Stimulated activated CD8-positive, alpha-beta memory T cell treated with anti-CD3 and anti-CD28 coated beads, Interleukin-7, amount 100 ng/mL, for 24 hours (primary cell): ENCODE data around the gene MYH11.
"Not testable (repeated sequence)": the region's sequence is repeated elsewhere in the genome, so short reads cannot be mapped to it uniquely, and the experiment has no call there.

ENCODE experiments used
- DNase-seq: peaks from one replicate; pipeline ENCODE4 v3.0.0-alpha.2; 2020; ENCODE audit warnings: low read depth

Gene MYH11

DNA sequence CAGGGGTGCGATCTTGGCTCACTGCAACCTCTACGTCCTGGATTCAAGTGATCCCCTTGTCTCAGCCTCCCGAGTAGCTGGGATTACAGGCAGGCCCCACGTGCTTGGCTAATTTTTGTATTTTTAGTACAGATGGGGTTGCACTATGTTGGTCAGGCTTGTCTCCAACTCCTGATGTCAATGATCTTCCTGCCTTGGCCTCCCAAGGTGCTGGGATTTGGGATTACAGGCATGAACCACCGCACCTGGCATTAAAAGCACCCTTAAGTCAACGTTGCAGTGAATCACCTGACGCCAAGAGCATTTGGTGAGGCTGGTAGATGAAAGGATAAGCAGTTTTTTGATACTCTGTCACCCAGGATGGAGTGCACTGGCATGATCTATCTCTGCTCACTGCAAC is 147.8 kb downstream of the MYH11 start:
- no peak for DNase-seq

DNA sequence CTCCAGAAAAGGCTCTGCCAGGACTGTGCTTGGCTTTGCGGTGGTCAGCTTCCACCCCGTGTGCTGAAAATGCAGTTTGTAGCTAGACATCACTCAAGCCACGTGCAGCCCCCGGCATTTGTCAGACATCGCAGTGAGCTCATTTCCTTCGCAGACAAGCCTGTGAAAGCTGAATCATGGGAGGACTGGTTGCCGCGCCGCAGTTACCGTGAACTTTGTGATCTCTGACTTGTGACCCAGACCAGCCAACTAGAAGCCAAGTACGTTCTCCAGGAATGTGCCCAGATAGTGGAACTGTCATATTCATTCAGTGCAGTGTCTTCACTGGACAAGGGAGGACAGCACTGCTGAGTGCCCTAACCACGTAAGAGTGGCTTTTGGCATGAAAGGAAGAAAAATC is 148.7 kb downstream of the MYH11 start:
- no peak for DNase-seq

DNA sequence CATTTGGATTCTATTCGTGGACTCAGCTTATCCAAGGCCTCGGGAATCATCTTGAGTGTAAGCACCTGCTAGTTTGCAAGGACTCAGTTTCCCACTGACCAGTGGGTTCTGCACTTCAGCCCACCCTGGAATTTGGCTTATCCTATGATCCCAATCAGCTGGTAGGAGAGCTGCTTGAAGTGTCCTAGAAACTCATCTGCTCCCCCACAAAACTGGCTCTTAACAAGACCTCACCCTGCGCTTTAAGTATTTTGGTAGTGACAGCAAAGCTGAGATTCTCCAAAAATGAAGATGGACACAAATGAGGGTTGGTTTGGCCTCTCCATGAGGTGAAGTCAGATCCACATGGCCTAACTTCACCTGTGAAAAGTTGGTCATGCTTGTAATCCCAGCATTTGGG is 149.5 kb downstream of the MYH11 start:
- no peak for DNase-seq

DNA sequence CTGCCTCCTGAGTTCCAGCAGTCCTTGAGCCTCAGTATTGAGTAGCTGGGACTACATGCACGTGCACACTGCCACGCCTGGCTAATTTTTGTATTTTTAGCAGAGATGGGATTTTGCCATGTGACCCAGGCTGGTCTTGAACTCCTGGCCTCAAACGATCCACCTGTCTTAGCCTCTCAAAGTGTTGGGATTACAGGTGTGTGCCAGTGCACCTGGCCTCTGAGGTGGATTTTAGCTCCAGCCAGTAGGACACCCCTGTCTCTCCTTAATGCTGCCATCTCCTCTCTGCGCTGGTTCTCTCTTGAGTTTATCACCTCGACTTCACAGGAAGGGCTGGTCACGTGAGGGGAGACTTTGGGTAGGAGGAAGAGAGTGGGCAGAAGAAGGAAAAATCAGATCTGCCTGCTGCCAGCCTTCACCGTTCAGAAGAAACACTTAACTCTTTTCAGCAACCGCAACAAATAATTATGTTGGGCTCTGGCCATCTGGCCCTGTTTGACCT is 151.7 kb downstream of the MYH11 start:
- no peak for DNase-seq

DNA sequence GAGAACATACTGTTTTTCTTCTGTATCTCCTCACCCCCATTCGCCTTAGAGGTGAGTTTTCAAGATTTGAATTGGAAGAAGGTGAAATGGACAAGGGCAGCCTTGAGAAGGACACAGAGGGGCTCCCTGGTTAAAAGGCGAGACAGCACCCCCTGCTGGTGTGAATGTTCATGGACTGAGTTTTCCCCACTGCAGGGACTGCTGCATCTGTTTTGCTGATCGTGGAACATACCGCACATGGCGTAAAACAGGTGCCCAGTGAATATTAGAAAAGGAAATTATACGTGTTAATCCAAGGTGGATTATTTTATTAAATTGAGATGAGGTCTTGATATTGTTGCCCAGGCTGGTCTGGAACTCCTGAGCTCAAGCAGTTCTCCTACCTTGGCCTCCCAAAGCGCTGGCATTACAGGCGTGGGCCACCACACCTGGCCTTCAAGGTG is 152.3 kb downstream of the MYH11 start:
- peak; percentile 69 for DNase-seq

DNA sequence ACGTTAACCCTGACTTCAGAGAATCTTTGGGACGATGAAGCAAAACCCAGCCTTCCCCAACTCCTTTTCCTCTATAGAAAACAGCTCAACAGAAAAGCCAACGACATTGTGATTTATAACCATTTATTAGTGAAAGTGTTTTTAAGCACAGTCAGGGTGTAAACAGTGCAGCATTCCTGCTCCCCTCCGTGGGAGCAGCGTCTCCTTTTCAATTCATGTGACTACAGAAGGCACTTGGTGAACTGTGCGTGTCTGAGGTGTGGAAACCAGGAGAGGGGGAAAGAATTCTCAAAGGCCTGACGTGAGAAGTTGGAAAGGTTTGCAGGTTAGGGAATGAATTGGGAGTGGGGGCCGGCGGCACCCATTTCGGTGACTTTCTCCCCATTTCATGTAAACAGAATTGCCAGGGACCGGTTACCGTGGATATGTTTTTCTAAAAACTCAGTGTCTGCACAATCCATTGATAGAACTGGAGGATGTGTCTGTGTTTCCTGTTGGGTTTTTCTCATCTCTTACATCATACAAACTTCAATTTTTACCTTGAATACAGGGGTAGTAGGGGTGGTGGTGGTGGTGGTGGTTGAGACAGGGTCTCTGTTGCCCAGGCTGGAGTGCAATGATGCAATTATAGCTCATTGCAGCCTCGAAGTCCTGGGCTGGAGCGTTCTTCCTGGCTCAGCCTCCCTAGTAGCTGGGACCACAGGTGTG is 153.6 kb downstream of the MYH11 start:
- no peak for DNase-seq

DNA sequence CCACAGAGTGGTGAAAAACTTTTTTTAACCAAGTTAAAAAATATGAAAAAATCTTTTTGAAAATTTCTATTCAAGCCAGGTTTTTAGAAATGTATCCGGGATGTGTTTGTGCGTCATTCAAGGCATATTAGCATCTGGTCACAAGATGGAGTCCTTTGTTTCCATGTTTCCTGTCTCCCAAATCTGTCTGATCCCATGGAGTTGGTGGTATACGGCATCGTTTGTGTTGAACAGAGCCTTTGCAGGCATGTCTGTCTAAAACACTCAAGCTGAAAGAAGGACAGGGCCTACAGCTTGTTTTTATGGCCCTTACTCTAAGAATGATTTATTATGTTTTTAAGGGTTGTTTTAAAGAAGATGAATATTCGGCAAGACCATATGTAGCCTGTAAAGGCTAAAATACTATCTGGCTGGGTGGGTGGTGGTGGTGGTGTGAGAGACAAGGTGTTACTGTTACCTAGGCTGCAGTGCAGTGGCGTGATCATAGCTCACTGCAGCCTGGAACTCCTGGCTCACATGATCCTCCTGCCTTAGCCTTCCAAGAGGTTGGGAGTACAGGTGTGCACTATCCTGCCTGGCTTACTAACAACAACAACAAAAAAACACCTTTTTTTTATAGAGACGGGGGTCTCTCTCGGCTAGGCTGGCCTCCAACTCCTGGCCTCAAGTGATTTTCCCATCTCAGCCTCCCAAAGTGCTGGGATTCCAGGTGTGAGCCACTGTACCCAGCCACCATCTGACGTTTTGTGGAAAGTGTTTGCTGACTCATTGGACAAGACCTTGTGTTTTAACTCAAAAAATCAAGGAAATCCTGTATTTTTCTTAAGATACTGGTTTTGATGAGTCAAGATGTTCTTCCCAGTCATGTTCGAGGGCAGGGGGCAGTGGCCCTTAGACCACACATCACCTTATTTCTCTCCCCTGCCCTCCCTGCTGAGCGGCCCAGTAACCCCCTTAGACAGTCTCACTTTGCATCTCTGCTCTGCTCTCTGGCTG is 154.6 kb downstream of the MYH11 start:
- DNase-seq = no peak

DNA sequence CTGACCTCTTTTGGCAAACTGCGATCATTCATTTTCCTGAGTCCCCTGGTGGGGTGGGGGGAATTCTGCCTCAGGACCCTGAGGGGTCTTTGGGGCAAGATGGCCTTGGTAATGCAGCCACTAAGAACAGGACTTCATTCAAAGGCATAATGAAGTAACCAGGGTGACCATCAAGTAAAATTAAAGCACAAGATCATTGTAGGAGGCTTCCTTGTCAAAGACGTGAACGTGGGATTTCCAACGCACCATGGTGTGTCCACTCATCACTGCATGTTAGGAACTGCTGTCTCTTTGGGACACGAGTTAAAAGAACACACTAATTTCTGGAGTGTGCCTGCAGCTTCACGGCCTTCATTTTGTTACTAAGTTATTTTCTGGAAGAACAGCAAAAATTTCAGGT is 155.5 kb downstream of the MYH11 start:
- DNase-seq = no peak

DNA sequence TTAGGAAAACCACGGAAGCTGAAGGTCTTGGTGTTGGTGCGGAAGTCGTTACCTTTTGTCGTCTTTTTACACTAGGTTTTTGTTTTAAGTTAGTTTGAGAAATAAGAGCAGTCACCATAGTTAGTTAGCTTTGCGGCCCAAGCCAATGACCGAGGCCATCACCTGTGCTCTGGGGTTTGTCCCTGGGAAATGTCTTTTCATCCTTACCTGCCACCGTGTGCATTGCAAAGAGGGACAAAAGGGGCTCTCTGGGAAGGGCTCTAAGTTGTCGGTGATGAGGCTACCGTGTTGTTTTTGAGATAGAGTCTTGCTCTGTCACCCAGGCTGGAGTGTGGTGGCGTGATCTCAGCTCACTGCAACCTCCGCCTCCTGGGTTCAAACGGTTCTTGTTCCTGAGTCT is 157.0 kb downstream of the MYH11 start:
- no peak for DNase-seq

DNA sequence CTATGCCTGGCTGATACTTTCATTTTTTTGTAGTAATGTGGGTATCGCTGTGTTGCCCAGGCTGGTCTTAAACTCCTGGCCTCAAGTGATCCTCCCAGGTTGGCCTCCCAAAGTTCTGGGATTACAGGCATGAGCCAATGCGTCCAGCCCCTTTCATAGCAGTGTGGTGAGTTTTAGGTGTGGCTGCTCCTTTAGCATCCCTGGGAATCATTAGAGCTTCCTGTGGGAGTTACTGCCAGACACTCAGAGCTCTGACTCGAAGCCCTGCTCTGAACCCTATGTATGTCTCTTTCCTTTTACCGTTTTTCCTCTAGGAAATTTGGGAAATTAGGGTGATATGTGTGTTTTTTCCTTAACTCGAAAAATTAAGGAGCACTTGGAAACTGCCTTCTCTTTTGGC is 162.3 kb downstream of the MYH11 start:
- DNase-seq = no peak

DNA sequence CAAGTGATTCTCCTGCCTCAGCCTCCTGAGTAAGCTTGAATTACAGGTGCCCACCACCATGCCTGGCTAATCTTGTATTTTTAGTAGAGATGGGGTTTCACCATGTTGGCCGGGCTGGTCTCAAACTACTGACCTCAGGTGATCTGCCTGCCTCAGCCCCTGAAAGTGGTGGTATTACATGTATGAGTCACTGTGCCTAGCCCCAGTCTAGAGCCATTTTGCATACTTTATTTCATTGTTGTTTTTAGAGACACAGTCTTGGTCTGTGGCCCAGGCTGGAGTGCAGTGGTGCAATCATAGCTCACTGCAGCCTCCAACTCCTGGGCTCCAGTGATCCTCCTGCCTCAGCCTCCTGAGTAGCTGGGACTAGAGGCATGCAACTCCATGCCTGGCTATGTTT is 164.3 kb downstream of the MYH11 start:
- DNase-seq = not testable (repeated sequence)

DNA sequence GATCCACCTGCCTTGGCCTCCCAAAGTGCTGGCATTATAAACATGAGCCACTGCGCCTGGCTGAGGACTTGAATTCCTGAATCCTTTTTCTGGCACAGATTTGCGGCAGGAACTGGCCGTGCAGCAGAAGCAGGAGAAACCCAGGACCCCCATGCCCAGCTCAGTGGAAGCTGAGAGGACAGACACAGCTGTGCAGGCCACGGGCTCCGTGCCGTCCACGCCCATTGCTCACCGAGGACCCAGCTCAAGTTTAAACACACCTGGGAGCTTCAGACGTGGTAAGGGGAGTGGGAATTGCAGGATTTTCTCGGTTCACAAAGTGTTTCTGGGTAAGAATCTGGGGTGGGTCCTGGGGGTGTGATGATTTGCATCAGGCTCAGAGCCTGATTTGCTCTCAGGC is 165.8 kb downstream of the MYH11 start:
- no peak for DNase-seq

DNA sequence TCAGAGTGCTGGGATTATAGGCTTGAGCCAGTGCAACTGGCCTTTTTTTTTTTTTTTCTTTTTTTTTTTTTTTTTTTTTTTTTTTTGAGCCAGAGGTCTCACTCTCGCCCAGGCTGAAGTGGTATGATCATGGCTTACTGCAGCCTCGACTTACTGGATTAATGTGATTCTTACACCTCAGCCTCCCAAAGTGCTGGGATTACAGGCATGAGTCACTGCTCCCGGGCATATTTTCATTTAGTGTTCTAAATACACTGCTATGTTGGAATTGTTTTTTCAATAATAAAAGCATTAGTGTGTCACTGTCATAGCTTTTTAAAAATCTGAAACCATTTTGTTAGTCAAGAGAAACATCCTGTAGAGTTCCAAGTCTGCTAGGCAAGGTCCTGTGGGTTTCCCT is 166.5 kb downstream of the MYH11 start:
- DNase-seq = no peak

DNA sequence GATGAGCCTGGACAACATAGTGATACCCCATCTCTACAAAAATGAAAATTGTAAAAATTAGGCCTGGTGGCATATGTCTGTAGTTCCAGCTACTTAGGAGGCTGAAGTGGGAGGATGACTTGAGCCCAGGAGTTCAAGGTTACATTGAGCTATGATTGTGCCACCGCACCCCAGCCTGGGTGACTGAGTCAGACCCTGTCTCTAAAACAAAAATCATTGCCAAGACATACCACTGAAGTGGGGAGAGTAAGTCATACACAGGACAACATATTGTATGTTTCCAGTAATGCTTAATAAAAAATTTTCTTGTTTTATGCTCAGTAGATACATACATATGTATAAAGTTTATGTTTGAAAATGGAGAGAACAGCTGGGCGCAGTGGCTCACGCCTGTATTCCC is 167.5 kb downstream of the MYH11 start:
- DNase-seq = no peak

DNA sequence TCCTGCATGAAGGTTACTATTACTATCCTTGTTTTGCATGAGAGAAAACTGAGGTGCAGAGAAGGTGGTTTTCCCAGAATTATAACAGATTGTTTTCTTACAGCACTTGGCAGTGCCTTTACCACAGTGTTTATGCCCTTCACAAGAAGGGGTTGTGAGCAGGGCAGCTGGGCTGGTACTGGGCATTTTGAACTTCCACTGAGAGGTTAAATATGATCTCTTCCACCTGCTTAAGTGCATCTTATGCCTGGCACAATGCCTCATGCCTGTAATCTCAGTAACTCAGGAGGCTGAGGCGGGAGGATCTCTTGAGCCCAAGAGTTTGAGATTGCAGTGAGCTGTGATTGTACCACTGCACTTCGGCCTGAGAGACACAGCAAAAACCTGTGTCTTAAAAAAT is 170.5 kb downstream of the MYH11 start:
- DNase-seq = no peak

DNA sequence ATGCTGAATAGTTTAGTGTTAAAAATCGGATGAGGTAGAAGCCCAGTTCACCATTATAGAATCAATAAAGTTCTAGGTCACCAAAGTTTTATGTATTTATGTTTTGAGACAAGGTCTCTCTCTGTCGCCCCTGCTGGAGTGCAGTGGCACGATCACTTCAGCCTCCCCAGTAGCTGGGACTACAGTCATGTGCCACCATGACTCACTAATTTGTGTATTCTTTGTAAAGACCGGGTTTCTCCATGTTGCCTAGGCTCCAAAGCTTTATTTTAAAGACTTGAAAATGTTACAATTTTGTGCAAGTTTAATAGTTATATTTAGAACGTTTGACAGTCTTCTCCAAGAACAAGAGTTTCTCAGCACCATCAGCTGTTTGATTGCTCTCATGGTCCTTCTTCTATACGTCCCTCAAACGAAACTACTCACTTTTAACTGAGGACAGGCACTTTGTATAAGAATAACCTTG is 174.7 kb downstream of the MYH11 start:
- DNase-seq = peak; percentile 4

DNA sequence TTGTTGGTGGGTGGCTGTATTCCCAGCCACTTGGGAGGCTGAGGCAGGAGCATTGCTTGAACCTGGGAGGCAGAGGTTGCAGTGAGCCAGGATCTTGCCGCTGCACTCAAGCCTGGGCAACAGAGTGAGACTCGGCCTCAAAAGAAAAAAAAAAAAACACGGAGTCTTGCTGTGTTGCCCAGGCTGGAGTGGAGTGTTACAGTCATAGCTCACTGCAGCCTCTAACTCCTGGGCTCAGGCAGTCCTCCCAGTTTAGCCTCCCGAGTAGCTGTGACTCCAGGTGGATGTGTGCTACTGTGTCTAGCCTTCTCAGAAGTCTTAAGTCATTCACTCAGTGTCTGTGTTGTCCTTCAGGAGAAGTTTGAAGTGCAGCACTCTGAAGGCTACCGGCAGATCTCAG is 179.4 kb downstream of the MYH11 start:
- no peak for DNase-seq

DNA sequence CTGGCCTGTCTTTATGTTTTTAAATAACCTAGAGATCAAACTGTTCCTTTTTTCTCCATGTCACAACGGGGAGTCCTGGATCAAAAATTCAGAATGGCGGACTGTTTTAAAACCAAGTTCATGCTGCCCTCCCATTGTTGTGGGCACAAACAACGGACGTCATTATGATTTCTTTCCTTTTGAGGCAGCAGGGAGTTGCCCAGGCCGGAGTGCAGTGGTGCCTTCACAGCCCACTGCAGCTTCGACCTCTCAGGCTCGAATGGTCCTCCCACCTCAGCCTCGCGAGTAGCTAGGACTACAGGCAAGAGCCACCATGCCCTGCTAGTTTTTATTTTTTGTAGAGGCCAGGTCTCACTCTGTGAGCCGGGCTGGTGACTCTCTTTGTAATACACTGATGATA is 180.3 kb downstream of the MYH11 start:
- DNase-seq = no peak

DNA sequence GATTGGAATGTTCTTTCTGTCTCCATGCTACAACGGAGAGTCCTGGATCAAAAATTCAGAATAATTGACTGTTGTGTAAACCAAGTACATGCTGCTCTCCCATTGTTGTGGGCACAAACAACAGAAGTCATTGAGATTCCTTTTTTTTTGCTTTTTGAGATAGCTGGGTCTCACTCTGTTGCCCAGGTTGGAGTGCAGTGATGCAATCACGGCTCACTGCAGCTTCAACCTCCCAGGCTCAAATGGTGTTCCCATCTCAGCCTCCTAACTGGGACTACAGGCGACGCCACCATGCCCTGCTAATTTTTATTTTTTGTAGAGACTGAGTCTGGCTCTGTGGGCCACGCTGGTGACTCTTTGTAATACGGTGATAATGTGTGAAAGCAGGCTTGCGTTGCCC is 182.3 kb downstream of the MYH11 start:
- no peak for DNase-seq

DNA sequence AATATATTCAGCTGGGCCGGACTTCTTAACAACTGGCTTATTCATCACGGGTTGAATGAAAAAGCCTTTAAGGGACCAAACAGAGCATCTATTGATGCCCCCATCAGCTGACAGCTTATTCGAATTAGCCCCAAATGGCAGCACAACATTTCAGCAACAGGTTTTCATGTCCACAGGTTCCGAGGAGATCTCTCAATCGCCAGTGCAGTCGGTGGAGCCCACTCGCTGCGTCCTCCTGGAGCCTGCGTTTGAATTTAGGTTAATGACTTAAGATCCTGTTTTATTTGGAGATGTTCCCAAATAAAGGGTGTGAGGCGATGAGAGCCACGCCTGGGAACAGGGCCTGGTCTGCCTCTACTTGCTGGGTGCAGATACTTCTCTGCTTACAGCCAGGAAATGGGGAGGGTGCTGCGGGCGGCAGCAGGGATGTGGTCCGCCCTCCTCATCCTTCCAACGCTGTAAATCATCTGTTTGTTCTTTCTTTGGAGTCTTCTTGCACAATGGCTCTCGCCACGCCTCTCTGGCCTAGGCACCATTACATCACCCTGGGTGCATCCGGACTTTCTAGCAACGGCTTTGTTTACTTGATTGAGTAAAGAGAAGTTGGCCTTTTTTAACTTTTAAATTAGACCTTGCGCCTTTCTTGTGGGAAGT is 184.2 kb downstream of the MYH11 start:
- DNase-seq = peak; percentile 13

DNA sequence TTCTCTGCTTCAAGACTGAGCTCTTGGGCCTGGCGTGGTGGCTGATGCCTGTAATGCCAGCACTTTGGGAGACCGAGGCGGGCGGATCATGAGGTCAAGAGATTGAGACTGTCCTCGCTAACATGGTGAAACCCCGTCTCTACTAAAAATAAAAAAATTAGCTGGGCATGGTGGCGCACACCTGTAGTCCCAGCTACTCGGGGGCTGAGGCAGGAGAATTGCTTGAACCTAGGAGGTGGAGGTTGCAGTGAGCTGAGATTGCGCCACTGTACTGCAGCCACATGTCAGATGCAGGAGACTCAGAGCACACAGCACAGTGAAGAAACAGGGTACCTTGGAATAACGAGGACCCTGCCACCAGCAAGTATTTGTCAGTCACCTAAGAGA is 184.7 kb downstream of the MYH11 start:
- DNase-seq = not testable (repeated sequence)

DNA sequence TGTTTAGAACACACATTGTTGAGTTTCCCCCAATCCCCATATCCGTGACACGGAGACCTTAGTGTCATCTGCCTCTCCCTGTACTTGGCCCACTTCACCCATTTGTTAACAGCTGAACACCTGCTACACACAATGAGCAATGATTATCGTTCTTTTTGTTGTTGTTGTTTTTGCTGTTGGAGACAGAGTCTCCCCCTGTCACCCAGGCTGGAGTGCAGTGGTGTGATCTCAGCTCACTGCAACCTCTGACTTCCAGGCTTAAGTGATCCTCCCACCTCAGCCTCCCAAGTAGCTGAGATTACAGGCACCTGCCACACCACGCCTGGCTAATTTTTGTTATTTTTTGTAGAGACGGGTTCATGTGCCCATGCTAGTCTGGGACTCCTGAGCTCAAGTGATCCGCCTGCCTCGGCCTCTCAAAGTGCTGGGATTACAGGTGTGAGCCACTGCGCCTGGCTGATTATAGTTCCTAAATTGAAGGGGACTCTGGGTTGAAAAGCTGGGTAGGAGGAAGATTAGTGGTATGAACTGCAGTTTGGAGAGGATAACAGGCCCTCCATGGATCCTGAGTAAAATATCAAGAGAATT is 185.2 kb downstream of the MYH11 start:
- no peak for DNase-seq
